LNCAP (cell line): ENCODE measurements around the gene EPGN.

Source experiments
- TF ChIP-seq, protein P1 (sequence below): fragments of 450-650 bp; IDR thresholded peaks from 2 replicates; pipeline ENCODE4 v1.5.1; 2017; ENCODE audit warnings: mild to moderate bottlenecking

EPGN gene

DNA sequence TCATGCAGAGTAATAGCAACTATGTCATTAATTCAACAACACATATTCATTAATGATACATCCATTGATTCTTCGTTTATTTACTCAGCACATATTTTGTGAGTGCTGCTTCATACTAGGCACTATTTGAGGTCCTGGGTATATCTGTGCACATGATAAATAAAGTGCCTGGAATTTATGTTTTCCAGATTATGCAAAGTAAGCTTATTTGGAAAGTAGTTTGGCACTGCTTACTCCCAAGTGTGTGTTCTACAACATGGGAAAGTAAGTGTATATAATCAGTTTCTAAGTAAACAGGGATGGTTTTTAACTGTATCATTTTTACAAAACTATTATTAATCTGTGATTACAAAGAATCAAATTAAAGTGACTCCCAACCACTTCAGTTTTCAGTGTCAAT lies 16.8 kb upstream of the EPGN start:
- TF ChIP-seq, protein P1, sequence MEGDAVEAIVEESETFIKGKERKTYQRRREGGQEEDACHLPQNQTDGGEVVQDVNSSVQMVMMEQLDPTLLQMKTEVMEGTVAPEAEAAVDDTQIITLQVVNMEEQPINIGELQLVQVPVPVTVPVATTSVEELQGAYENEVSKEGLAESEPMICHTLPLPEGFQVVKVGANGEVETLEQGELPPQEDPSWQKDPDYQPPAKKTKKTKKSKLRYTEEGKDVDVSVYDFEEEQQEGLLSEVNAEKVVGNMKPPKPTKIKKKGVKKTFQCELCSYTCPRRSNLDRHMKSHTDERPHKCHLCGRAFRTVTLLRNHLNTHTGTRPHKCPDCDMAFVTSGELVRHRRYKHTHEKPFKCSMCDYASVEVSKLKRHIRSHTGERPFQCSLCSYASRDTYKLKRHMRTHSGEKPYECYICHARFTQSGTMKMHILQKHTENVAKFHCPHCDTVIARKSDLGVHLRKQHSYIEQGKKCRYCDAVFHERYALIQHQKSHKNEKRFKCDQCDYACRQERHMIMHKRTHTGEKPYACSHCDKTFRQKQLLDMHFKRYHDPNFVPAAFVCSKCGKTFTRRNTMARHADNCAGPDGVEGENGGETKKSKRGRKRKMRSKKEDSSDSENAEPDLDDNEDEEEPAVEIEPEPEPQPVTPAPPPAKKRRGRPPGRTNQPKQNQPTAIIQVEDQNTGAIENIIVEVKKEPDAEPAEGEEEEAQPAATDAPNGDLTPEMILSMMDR = no peak

DNA sequence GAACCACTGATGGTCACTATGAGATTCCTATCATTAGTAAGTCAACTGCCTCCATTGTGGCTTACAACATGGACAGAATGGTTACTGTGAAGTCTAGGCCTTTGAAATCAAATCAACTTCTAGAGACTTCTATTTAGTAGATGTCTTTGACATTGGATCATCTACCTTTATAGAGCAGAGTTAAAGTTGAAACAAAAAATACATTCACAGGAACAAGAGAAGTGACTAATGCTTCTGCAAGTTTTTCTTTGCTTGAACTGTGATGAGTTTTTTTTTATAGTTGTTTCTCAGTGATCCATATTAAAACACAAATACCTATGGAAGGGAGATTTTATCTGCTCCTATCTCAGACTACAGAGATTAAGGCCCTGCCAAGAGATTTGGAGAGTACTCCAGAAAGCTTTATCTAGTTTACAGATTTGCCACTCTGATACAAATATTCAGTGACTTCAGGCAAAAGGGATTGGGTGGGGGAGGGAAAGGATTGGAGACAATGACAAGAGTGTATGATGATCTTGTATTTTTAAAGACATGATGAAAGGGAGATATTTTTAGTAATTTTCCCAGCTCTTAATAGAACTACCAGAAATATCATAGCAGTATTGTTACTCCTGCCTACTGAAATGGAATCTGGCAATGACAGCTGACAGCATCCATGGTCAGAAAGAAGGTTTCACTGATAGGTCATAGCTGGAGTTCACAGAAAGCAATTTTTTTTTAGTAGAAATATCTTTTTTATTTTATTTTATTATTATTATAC lies 16.0 kb upstream of the EPGN start:
- TF ChIP-seq, protein P1 = no peak

DNA sequence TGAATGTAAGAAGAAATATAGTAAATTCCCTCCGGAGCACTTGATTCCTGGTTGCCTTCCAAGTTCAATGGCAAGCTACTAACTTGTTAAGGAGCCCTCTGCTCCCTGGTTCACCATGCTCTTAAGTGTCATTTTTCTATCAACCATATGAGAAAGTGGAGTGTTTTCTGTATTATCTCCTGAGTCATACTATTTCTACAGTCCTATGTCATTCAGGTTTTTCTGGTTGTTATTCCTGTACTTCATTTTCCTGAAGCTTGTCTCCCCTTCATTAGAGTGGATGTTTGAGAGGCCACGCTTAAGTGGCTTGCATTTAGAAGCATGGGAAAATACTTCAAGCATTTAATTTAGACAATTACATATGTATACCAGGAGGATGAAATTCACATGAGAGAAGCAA lies 14.7 kb upstream of the EPGN start:
- TF ChIP-seq, protein P1 = no peak

DNA sequence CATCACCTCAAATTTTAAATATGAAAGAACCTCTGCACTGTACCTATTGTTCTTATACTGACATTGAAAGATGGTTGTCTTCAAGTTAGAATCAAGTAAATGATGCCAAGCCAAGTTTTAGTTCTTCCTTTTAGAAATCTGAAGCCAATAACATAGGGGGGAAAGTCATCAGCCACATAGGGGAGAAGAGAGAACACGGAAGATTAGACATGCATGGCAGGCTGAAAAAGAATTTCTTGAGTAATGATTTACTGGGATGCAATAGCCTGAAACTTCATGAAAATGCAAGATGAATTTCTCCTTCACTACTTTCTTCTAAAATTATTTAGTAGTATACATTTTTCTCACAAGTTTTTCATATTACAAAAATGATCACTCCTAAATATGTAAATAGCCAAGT lies 13.6 kb upstream of the EPGN start:
- TF ChIP-seq, protein P1 = no peak

DNA sequence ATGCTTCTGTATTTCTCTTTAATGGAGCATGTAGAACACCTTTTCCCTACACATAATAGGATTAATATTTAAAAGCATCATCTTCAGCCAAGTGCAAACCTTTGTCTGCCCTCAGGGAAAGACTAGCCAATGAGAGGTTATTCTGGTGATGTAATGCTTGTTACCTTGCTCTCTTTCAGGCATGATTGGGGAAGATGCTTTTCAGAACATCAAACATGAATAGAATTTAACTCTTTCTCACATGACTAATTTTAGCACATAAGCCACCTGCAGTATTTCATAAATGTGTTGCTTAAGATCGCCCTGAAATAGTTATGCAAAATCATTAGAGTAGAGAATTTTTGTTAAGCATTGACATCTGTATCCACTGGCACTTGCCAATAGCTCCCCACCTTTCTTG lies 10.7 kb upstream of the EPGN start:
- TF ChIP-seq, protein P1 = no peak

DNA sequence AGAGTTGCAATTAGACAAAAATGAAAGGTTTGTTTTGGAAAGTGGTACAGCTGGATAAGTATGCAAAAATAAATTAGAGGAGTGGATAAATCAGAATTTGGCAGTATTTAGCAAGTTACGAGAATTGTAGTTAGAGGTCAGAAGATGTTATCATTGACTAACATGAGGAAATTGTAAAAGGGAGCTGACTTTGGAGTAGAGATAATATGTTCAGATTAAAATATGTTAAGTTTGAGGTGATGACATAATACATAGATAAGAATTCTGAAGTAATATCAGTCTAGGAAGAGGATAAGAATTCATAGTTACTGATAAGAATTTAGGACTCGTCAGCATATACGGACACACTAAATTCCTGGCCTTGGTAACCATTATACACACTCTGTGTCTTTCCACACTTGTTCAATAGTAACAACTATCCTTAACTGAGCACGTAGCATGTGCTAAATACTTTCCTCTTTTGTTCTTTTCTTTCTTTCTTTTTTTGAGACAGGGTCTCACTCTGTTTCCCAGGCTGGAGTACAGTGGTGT lies 4.1 kb upstream of the EPGN start:
- TF ChIP-seq, protein P1 = no peak

DNA sequence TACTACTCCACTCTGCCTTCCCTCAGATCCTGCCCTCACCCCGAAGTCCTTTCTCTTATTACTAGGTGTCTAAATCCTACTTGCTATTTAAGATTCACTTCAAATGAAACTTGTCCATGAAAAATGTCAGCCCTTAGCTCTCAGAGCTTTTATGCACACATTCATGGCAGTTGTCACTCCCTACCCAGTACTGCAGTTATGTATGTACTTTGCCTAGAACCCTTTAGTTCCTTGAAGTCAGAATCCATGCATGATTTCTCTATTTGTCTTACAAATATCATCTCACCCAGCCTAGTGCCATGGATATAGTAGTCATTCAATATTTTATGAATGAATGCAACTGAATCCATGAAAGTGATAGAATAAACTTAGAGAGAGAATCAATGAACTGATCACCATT lies 3.3 kb upstream of the EPGN start:
- TF ChIP-seq, protein P1 = no peak
